Motor neuron (in vitro differentiated cells): ENCODE results near the gene EPB41. TPM values are rescaled to one million over a fixed set of nuclear protein-coding genes. Genes with fewer than 3 reads are reported as not detected.
"Not testable (repeated sequence)": the region's sequence is repeated elsewhere in the genome, so short reads cannot be mapped to it uniquely, and the experiment has no call there.

Experiments used
- ATAC-seq, 8 experiments: fragments of 200-7000 bp; cut with Tn5 transposase; replicated peaks in 6 of 8; 2 replicates each; pipeline ENCODE4 v1.8.0; 2021; ENCODE audit warnings: mild to moderate bottlenecking in 8 of 8, moderate library complexity in 8 of 8
- H3K27ac ChIP-seq, 2 donors: fragments of 250-450 bp; sonication (Bioruptor Pico); 2 replicates each; pipeline ENCODE4 v1.9.0; 2021; ENCODE audit warnings: antibody characterized with exemption in 2 of 2, mild to moderate bottlenecking in 2 of 2, moderate library complexity in 1 of 2
- H3K4me1 ChIP-seq, 2 donors: fragments of 250-450 bp; sonication (Bioruptor Pico); replicated peaks in 1 of 2; 2 replicates each; pipeline ENCODE4 v1.6.1; 2021; ENCODE audit warnings: antibody characterized with exemption in 2 of 2, mild to moderate bottlenecking in 2 of 2, moderate library complexity in 1 of 2
- H3K4me3 ChIP-seq, 5 donors: fragments of 250-450 bp; sonication (Bioruptor Pico); 2 replicates each; pipeline ENCODE4 v1.9.0; 2021; ENCODE audit warnings: antibody characterized with exemption in 5 of 5, mild to moderate bottlenecking in 5 of 5, moderate library complexity in 4 of 5
- WGBS, 10 experiments: fragments of 450-650 bp; shearing (Covaris generic); methylation state at CpG; one replicate each; pipeline ENCODE4 v1.0.0; 2022; 5-methylcytosine and 5-hydroxymethylcytosine counted together
- in situ Hi-C, 9 experiments: fragments of 400-800 bp; cut with MboI; loops; one replicate each; pipeline ENCODE4 v1.15.0; 2021; ENCODE audit warnings: low sequenced_read_pairs in 9 of 9, low pct_unique_long_range_greater_than_20kb in 2 of 9; ENCODE audit not compliant: unreplicated experiment in 9 of 9
- total RNA-seq, 8 experiments: library from RNA; unstranded; fragments of 300-600 nt; gene quantifications; 2 replicates each; pipeline versions ENCODE4 v1.2.3 to v1.2.4, GENCODE V29; 2022

EPB41 gene
- total RNA-seq, 8 experiments from 2014 or later = 8.1 to 205 (median 61.7) TPM

- H3K27ac ChIP-seq, H3K4me1 ChIP-seq, in situ Hi-C loops, H3K4me3 ChIP-seq, ATAC-seq: not testable (repeated sequence)
- 83 to 100% (median 100%) methylated on average over 1 to 8 of the region's 9 CpGs; no CpG with 5 or more reads in 5 of the 10 experiments for WGBS, 10 experiments
Measured at GRCh38 chr1:29150346-29150745, 236.0 kb downstream of the EPB41 start.

- in situ Hi-C loops = no loop called here
- ATAC-seq = no peak
- Histone ChIP-seq H3K4me3 (no peak overlapping the region), H3K4me1 (no peaks in the 10 kb centered on the region), H3K27ac (no peak overlapping the region)
- 83 to 100% (median 94%) methylated on average over 1 to 8 of the region's 8 CpGs for WGBS, 10 experiments
Measured at GRCh38 chr1:29152046-29152805, 237.9 kb downstream of the EPB41 start.

- WGBS, 10 experiments = 66 to 96% (median 89%) methylated on average over 4 to 10 of the region's 10 CpGs; no CpG with 5 or more reads in 3 of the 10 experiments
- Histone ChIP-seq H3K27ac (no peak overlapping the region), H3K4me3 (no peak overlapping the region), H3K4me1 (no peaks in the 10 kb centered on the region)
- ATAC-seq = no peak
- in situ Hi-C loops = no loop called here
Measured at GRCh38 chr1:29156543-29157268, 242.3 kb downstream of the EPB41 start.

GRCh38 chr1:29157269-29157601 lies 242.9 kb downstream of the EPB41 start:
- no peak overlapping the region for H3K27ac ChIP-seq
- no peak for ATAC-seq
- WGBS, 10 experiments = 90 to 98% (median 95%) methylated on average over 2 to 3 of the region's 3 CpGs; no CpG with 5 or more reads in 4 of the 10 experiments
- in situ Hi-C loops = no loop called here
- H3K4me3 ChIP-seq = no peak overlapping the region
- no peaks in the 10 kb centered on the region for H3K4me1 ChIP-seq

GRCh38 chr1:29159773-29160172 lies 245.4 kb downstream of the EPB41 start:
- H3K4me3 ChIP-seq = no peak overlapping the region
- in situ Hi-C loops = no loop called here
- H3K27ac ChIP-seq = no peak overlapping the region
- ATAC-seq = no peak
- 76 to 100% (median 94%) methylated on average over 1 to 3 of the region's 3 CpGs; no CpG with 5 or more reads in 1 of the 10 experiments for WGBS, 10 experiments
- peaks cover 10 to 12% of the 10 kb centered on the region in 2 donors for H3K4me1 ChIP-seq

- peaks cover 11 to 13% of the 10 kb centered on the region in 2 donors for H3K4me1 ChIP-seq
- ATAC-seq = no peak
- 37 to 92% (median 83%) methylated on average over 3 to 4 of the region's 4 CpGs; no CpG with 5 or more reads in 1 of the 10 experiments for WGBS, 10 experiments
- H3K4me3 ChIP-seq = no peak overlapping the region
- in situ Hi-C loops = no loop called here
- H3K27ac ChIP-seq = no peak overlapping the region
Measured at GRCh38 chr1:29162025-29162424, 247.7 kb downstream of the EPB41 start.

- peak in 3 of 8 experiments; percentile 11 to 80 (median 62) for ATAC-seq
- H3K4me1 ChIP-seq = peaks cover 11 to 13% of the 10 kb centered on the region in 2 donors
- in situ Hi-C loops = no loop called here
- H3K4me3 ChIP-seq = no peak overlapping the region
- 65 to 100% (median 88%) methylated on average over 2 to 9 of the region's 9 CpGs; no CpG with 5 or more reads in 3 of the 10 experiments for WGBS, 10 experiments
- no peak overlapping the region for H3K27ac ChIP-seq
Measured at GRCh38 chr1:29162476-29163138, 248.2 kb downstream of the EPB41 start.

- WGBS, 10 experiments = 5 to 87% (median 70%) methylated on average over 1 to 4 of the region's 4 CpGs; no CpG with 5 or more reads in 2 of the 10 experiments
- Histone ChIP-seq H3K27ac (no peak overlapping the region), H3K4me1 (peaks cover 11 to 13% of the 10 kb centered on the region in 2 donors), H3K4me3 (no peak overlapping the region)
- in situ Hi-C loops = no loop called here
- ATAC-seq = peak in 4 of 8 experiments; percentile 24 to 60 (median 30)
Measured at GRCh38 chr1:29164588-29164987, 250.2 kb downstream of the EPB41 start.

GRCh38 chr1:29166291-29166878 lies 252.0 kb downstream of the EPB41 start:
- no peak overlapping the region for H3K27ac ChIP-seq
- peaks cover 15 to 17% of the 10 kb centered on the region in 2 donors for H3K4me1 ChIP-seq
- in situ Hi-C loops = no loop called here
- H3K4me3 ChIP-seq = no peak overlapping the region
- 17 to 100% (median 77%) methylated on average over 1 to 8 of the region's 9 CpGs; no CpG with 5 or more reads in 1 of the 10 experiments for WGBS, 10 experiments
- ATAC-seq = no peak

- Histone ChIP-seq H3K4me1 (peaks cover 17 to 19% of the 10 kb centered on the region in 2 donors), H3K27ac (no peak overlapping the region), H3K4me3 (no peak overlapping the region)
- ATAC-seq = no peak
- 93 to 100% (median 97%) methylated on average over 1 to 8 of the region's 9 CpGs; no CpG with 5 or more reads in 1 of the 10 experiments for WGBS, 10 experiments
- in situ Hi-C loops = no loop called here
Measured at GRCh38 chr1:29167904-29168303, 253.5 kb downstream of the EPB41 start.
